CD4-positive, CD25-positive, alpha-beta regulatory T cell (primary cell): Measurements from ENCODE around the gene CDR2L. TPM values are rescaled to one million over a fixed set of nuclear protein-coding genes. Genes with fewer than 3 reads are reported as not detected.

Experiments used
- ATAC-seq, 2 donors: fragments of 150-1000 bp; cut with Tn5 transposase; one replicate each; pipeline ENCODE4 v1.10.0; 2021; ENCODE audit warnings: low read depth in 2 of 2, moderate number of reproducible peaks in 2 of 2, moderate library complexity in 1 of 2
- DNase-seq, 3 donors: peaks; one replicate each; pipeline versions ENCODE4 v3.0.0 to v3.0.0-alpha.2; 2012 to 2022; ENCODE audit warnings: mixed read lengths in 1 of 3
- H3K27ac ChIP-seq: one replicate; pipeline ENCODE4 v1.7.0; 2013; ENCODE audit warnings: mild to moderate bottlenecking, low read length; ENCODE audit not compliant: insufficient read depth, poor library complexity, severe bottlenecking
- H3K27me3 ChIP-seq: one replicate; pipeline ENCODE4 v1.7.0; 2013; ENCODE audit warnings: low read length; ENCODE audit not compliant: control insufficient read depth, insufficient read depth
- H3K36me3 ChIP-seq: one replicate; pipeline ENCODE4 v1.7.0; 2013; ENCODE audit warnings: mild to moderate bottlenecking, low read length, moderate library complexity; ENCODE audit not compliant: control insufficient read depth, insufficient read depth
- H3K4me1 ChIP-seq: 2 replicates; pipeline ENCODE4 v1.7.0; 2013; ENCODE audit warnings: mild to moderate bottlenecking, low read length; ENCODE audit not compliant: insufficient read depth, control insufficient read depth, poor library complexity, severe bottlenecking
- H3K4me3 ChIP-seq: one replicate; pipeline ENCODE4 v1.7.0; 2013; ENCODE audit warnings: low read depth, mild to moderate bottlenecking, low read length, moderate library complexity
- H3K9me3 ChIP-seq, 2 experiments: 1 replicate in 1 of 2; 2 replicates in 1 of 2; pipeline ENCODE4 v1.7.0; 2013; ENCODE audit warnings: low read length in 2 of 2, mild to moderate bottlenecking in 1 of 2, moderate library complexity in 1 of 2; ENCODE audit not compliant: control insufficient read depth in 2 of 2
- H3K27ac Mint-ChIP-seq, 3 donors: one replicate each; pipeline ENCODE4 v1.8.0; 2020 to 2022; ENCODE audit warnings: mild to moderate bottlenecking in 3 of 3, mixed read lengths in 3 of 3, moderate library complexity in 2 of 3
- H3K27me3 Mint-ChIP-seq: one replicate; pipeline ENCODE4 v1.8.0; 2022; ENCODE audit warnings: mild to moderate bottlenecking, mixed read lengths
- H3K36me3 Mint-ChIP-seq: one replicate; pipeline ENCODE4 v1.8.0; 2020; ENCODE audit warnings: mixed read lengths
- H3K4me1 Mint-ChIP-seq, 4 donors: one replicate each; pipeline ENCODE4 v1.8.0; 2020 to 2022; ENCODE audit warnings: mixed read lengths in 4 of 4, mild to moderate bottlenecking in 1 of 4
- H3K4me3 Mint-ChIP-seq, 4 donors: one replicate each; pipeline ENCODE4 v1.8.0; 2020 to 2022; ENCODE audit warnings: mild to moderate bottlenecking in 4 of 4, mixed read lengths in 4 of 4, moderate library complexity in 3 of 4
- H3K9me3 Mint-ChIP-seq, 7 donors: one replicate each; pipeline ENCODE4 v1.8.0; 2020 to 2022; ENCODE audit warnings: mixed read lengths in 7 of 7, mild to moderate bottlenecking in 3 of 7, moderate library complexity in 2 of 7
- polyA plus RNA-seq, 4 donors: library from polyadenylated mRNA; unstranded; fragments of 300-500 nt; fragmentation: Illumina TruSeq; gene quantifications; one replicate each; pipeline ENCODE4 v1.2.3, GENCODE V29; 2021
- total RNA-seq: library from RNA; stranded (reverse); gene quantifications from one replicate; pipeline ENCODE4 v1.2.3, GENCODE V29; 2022

CDR2L gene
- total and polyA plus RNA-seq, 5 donors from 2014 or later: 0.05 to 0.09 TPM; not detected in 3

DNA sequence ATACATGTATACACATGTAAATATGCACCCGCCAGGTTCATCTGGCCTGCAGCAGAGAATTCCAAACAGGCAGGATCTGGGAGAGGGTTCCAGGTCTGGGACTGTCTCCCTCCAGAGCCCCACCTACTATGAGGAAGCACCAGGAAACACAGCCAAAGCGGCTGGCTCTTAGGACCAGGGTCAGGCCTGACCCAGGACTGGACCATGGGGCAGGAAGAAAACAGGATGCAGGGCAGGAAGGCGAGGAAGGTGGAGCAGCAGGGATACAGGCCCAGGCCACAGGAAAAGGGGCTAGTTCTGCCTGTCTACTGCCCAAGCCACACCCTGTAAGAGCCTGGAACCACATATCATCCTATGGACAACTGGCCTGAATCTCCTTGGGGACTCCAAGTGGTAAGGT lies 17.0 kb upstream of the CDR2L start:
- Mint-ChIP-seq H3K9me3 (peaks cover 0 to 1% (median 0%) of the 10 kb centered on the region in 7 donors), H3K4me1 (peaks cover 0 to 14% (median 1%) of the 10 kb centered on the region in 4 donors), H3K27me3 (peaks cover 29% of the 10 kb centered on the region), H3K36me3 (no peaks in the 10 kb centered on the region), H3K4me3 (peak overlapping the region; percentile 33 to 76 (median 72)), H3K27ac (no peak overlapping the region)
- peaks cover 5% of the 10 kb centered on the region for H3K4me1 ChIP-seq
- H3K27ac ChIP-seq: no peak overlapping the region
- ATAC-seq: no peak
- H3K36me3 ChIP-seq: no peaks in the 10 kb centered on the region
- H3K27me3 ChIP-seq: peaks cover 7% of the 10 kb centered on the region
- H3K9me3 ChIP-seq: no peaks in the 10 kb centered on the region
- DNase-seq: no peak
- H3K4me3 ChIP-seq: no peak overlapping the region

DNA sequence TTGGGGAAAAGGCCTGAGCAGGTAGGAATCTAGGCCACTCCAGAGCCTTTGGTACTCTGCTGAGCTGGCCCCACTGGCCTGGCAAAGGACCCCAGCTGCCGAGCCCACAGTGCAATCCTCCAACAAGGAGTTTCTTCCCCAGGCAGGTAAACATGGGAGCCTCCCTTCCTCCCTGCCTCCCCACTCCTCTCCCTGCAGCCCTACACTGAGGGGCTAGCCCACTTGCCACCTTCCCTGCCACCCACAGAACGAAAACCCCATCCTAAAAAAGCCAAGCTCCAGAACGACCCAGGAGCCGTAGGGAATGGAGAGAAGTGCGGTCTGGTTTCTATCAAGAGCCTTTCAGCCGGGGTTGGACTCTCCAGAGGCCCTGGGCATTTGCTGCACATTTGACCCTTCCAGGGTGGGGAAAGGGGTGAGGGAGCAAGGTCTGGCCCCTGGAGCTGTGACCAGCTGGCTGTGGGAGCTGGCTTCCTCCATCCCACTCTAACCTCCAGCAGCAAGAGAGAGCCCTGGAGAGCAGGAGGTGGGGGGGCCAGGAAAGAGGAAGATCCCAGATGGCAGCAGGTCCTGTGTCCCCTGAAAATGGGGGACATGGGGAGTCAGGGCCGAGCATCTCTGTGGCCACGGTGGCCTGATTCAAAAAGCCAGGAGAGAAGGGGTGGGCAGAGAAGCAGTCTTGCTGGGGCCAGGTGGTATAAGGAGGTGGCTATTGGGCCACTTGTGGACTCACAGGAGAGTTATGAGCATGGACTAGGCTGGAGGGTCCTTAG lies 16.2 kb upstream of the CDR2L start:
- H3K4me3 ChIP-seq: no peak overlapping the region
- H3K36me3 Mint-ChIP-seq: no peaks in the 10 kb centered on the region
- no peaks in the 10 kb centered on the region for H3K9me3 ChIP-seq
- H3K4me3 Mint-ChIP-seq: peak overlapping the region; percentile 64 to 88 (median 76)
- H3K9me3 Mint-ChIP-seq: peaks cover 0 to 1% (median 0%) of the 10 kb centered on the region in 7 donors
- peaks cover 34% of the 10 kb centered on the region for H3K27me3 Mint-ChIP-seq
- no peaks in the 10 kb centered on the region for H3K36me3 ChIP-seq
- DNase-seq (no peak), ATAC-seq (no peak)
- H3K27ac Mint-ChIP-seq: peak overlapping the region in 1 of 3 donors; percentile 62
- peaks cover 7% of the 10 kb centered on the region for H3K27me3 ChIP-seq
- H3K4me1 Mint-ChIP-seq: peaks cover 0 to 14% (median 1%) of the 10 kb centered on the region in 4 donors
- peaks cover 5% of the 10 kb centered on the region for H3K4me1 ChIP-seq
- H3K27ac ChIP-seq: no peak overlapping the region

DNA sequence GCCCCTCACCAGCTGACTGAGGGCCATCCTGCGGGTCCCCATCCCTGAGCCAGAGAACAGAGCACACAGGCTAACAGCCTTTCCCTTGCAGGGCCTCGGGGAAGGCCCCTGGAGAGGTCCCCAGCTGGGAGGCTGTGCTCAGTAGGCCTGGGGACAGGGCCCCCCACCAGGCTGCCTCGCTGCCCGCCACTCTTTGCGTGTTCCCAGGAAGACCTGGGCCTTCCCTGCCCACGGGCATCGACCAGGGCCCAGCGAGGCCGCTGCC lies 15.7 kb upstream of the CDR2L start:
- Mint-ChIP-seq H3K27me3 (peaks cover 37% of the 10 kb centered on the region), H3K36me3 (no peaks in the 10 kb centered on the region), H3K9me3 (peaks cover 0 to 1% (median 0%) of the 10 kb centered on the region in 7 donors), H3K4me3 (peak overlapping the region in 3 of 4 donors; percentile 52 to 88 (median 77)), H3K4me1 (peaks cover 0 to 14% (median 1%) of the 10 kb centered on the region in 4 donors), H3K27ac (peak overlapping the region in 1 of 3 donors; percentile 62)
- peaks cover 5% of the 10 kb centered on the region for H3K4me1 ChIP-seq
- ATAC-seq (no peak), DNase-seq (no peak)
- H3K27me3 ChIP-seq: peaks cover 7% of the 10 kb centered on the region
- H3K27ac ChIP-seq: no peak overlapping the region
- no peaks in the 10 kb centered on the region for H3K9me3 ChIP-seq
- no peak overlapping the region for H3K4me3 ChIP-seq
- no peaks in the 10 kb centered on the region for H3K36me3 ChIP-seq

DNA sequence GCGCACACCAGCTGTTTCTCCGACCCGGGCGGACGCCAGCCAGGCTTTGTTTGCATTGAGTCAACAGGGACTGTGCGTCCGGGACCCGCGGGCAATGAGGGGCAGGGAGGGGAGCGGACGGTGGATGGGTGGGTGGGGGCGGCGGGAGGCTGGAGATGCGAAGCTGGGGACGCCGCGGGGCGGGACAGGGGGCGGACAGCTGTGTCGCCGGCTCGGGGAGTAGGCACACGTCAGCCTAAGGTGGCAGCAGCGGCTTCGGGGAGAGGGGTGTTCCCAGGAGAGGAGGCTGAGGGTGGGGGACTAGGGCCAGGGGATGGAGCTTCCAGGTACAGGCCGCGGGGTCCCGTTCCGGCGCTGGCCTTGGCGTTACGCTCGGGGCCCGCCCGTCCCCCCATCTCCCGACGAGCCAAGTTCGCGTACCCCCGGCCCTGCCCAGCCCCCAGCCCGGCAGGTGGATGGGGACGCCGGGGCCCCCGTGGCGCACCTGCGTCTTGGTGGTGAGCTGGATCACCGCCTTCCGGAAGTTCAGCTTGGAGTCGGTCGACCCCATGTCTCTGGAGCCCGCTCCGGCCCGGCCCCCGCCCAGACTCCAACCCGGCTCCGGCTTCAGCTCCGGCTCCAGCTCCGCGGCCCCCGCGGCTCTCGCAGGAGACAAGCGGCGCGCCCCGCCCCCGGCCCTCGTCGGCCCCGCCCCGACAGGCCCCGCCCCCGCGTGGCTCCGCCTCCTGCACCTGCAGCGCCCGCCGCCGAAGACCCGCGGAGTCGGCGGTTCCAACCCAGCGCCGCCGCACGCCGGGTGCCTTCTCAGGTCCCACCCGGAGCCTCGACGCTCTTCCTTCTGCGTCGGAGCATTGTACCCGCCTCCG lies 15.1 kb upstream of the CDR2L start, which contains the start of gene HID1:
Gene HID1 (minus strand): TSS at position 653 of the 866 bp plus-strand sequence. CDS start 103 bp downstream, at position 550.
- no peaks in the 10 kb centered on the region for H3K9me3 ChIP-seq
- H3K27me3 Mint-ChIP-seq: peaks cover 40% of the 10 kb centered on the region
- H3K4me1 ChIP-seq: peaks cover 5% of the 10 kb centered on the region
- H3K36me3 ChIP-seq: no peaks in the 10 kb centered on the region
- peak; percentile 84 to 85 for ATAC-seq
- no peak within 1 kb of the TSS for H3K4me3 ChIP-seq
- H3K36me3 Mint-ChIP-seq: no peaks in the 10 kb centered on the region
- peak within 1 kb of the TSS in 2 of 3 donors; percentile 91 for H3K27ac Mint-ChIP-seq
- H3K9me3 Mint-ChIP-seq: peaks cover 0 to 1% (median 0%) of the 10 kb centered on the region in 7 donors
- H3K27me3 ChIP-seq: peaks cover 7% of the 10 kb centered on the region
- peaks cover 0 to 14% (median 1%) of the 10 kb centered on the region in 4 donors for H3K4me1 Mint-ChIP-seq
- H3K27ac ChIP-seq: no peak within 1 kb of the TSS
- peak; percentile 62 to 79 (median 72) for DNase-seq
- peak within 1 kb of the TSS; percentile 76 to 88 (median 85) for H3K4me3 Mint-ChIP-seq

DNA sequence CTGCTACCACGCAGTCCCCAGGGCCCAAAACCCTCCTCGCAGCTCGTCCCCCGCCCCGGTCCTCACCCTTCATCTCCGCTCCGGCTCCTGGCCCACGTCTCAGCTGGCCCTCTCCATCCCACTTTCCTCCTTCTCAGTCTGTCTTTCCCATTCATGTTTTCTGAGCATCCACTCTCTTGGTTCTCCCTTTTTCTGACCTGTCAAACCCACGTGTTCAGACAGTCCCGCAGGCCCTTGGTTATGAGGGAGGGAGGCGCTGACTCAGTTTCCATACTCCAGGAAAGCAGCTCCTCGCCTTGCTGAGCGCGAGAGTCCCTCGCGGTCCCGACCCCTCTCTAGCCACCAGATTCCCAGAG lies 14.5 kb upstream of the CDR2L start:
- peaks cover 44% of the 10 kb centered on the region for H3K27me3 Mint-ChIP-seq
- Histone ChIP-seq H3K27me3 (peaks cover 8% of the 10 kb centered on the region), H3K4me3 (no peak overlapping the region), H3K9me3 (no peaks in the 10 kb centered on the region), H3K4me1 (peaks cover 5% of the 10 kb centered on the region), H3K36me3 (no peaks in the 10 kb centered on the region), H3K27ac (no peak overlapping the region)
- peak overlapping the region in 2 of 3 donors; percentile 91 for H3K27ac Mint-ChIP-seq
- peak overlapping the region; percentile 76 to 88 (median 85) for H3K4me3 Mint-ChIP-seq
- DNase-seq: no peak
- peaks cover 0 to 1% (median 0%) of the 10 kb centered on the region in 7 donors for H3K9me3 Mint-ChIP-seq
- peaks cover 0 to 14% (median 1%) of the 10 kb centered on the region in 4 donors for H3K4me1 Mint-ChIP-seq
- ATAC-seq: no peak
- H3K36me3 Mint-ChIP-seq: no peaks in the 10 kb centered on the region

DNA sequence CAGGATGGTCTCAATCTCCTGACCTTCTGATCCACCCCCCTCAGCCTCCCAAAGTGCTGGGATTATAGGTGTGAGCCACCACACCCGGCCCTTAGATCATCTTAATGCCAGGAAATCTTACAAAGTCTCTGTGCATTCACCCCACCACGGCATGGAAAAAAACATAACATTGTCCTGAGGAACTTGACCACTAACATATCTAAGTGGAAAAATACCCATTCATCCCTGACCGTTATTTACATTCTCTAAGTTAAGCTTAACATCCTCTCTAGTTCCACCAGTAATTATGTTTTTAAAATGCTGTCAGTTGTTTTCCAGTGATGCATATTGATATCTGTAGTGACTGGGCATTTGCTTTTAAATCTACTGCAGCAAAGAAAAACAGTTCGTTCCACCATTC lies 11.5 kb upstream of the CDR2L start:
- Mint-ChIP-seq H3K27ac (no peak overlapping the region), H3K4me3 (peak overlapping the region in 1 of 4 donors; percentile 1), H3K36me3 (no peaks in the 10 kb centered on the region), H3K4me1 (peaks cover 0 to 19% (median 2%) of the 10 kb centered on the region in 4 donors), H3K27me3 (peaks cover 49% of the 10 kb centered on the region), H3K9me3 (no peaks in the 10 kb centered on the region)
- Histone ChIP-seq H3K27me3 (peaks cover 9% of the 10 kb centered on the region), H3K4me3 (no peak overlapping the region), H3K4me1 (peaks cover 7% of the 10 kb centered on the region), H3K9me3 (no peaks in the 10 kb centered on the region), H3K27ac (no peak overlapping the region), H3K36me3 (no peaks in the 10 kb centered on the region)
- ATAC-seq (no peak), DNase-seq (no peak)

DNA sequence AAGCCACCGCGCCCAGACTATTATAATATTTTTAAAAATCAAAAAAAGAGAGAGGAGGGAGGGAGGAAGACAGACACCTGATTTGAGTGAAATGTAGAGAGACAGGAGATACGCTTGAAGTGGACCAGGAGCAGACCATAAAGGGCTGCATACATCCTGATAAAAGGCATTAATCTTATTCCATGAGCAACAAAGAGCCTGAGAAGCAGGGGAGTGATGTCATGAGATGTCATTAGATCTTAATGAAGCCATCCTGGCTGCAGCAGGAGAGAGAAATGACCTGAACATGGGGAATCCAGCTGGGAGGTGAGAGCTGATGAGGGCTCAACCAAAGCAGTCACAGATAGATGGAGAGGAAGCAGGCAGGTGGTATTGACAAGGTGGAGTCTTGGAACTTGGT lies 9.6 kb upstream of the CDR2L start:
- Histone ChIP-seq H3K9me3 (no peaks in the 10 kb centered on the region), H3K27me3 (peaks cover 9% of the 10 kb centered on the region), H3K27ac (no peak overlapping the region), H3K4me1 (peaks cover 23% of the 10 kb centered on the region), H3K36me3 (no peaks in the 10 kb centered on the region), H3K4me3 (no peak overlapping the region)
- no peak overlapping the region for H3K27ac Mint-ChIP-seq
- H3K9me3 Mint-ChIP-seq: no peaks in the 10 kb centered on the region
- H3K4me3 Mint-ChIP-seq: peak overlapping the region in 1 of 4 donors; percentile 12
- no peak for ATAC-seq
- peaks cover 43% of the 10 kb centered on the region for H3K27me3 Mint-ChIP-seq
- no peaks in the 10 kb centered on the region for H3K36me3 Mint-ChIP-seq
- no peak for DNase-seq
- H3K4me1 Mint-ChIP-seq: peaks cover 0 to 26% (median 9%) of the 10 kb centered on the region in 4 donors
